T-helper 17 cell (primary cell): ENCODE measurements around the gene FAM186B. TPM values are rescaled to one million over a fixed set of nuclear protein-coding genes. Genes with fewer than 3 reads are reported as not detected.

ENCODE experiments used
- total RNA-seq, 4 donors: library from RNA in 2 of 4; stranded (reverse) in 2 of 4; gene quantifications; one replicate each; pipeline ENCODE4 v1.2.3 and lab custom pipeline; 2022 to 2026

The FAM186B gene
- total RNA-seq, 2 donors from 2014 or later: 0.37 to 0.39 TPM

Other genes with a start within 250 kb of the FAM186B start
- gene SPATS2, start 238.2 kb downstream of the FAM186B start, total RNA-seq: 1 to 10 TPM; 5.2 TPM
- gene KCNH3, start 66.6 kb downstream of the FAM186B start, total RNA-seq: 1 to 10 TPM; 2.7 to 3.1 TPM
- gene MCRS1, start 37.5 kb downstream of the FAM186B start, total RNA-seq: 10 to 100 TPM; 78.0 to 92.2 TPM
- gene PRPF40B, start 17.9 kb upstream of the FAM186B start, total RNA-seq: 1 to 10 TPM; 5.6 to 7.1 TPM
- 10 to 100 TPM; 17.0 to 19.7 TPM for gene FMNL3, start 101.8 kb upstream of the FAM186B start, total RNA-seq
- 100 to 1,000 TPM; 325 to 376 TPM for gene TMBIM6, start 135.9 kb upstream of the FAM186B start, total RNA-seq
- 1 to 10 TPM; 8.7 to 9.3 TPM for gene NCKAP5L, start 222.8 kb upstream of the FAM186B start, total RNA-seq
- gene BCDIN3D, start 237.5 kb upstream of the FAM186B start, total RNA-seq: 1 to 10 TPM; 3.6 to 4.9 TPM